Measurements from ENCODE around the gene DMRTC1B.
"Not testable (repeated sequence)": the region's sequence is repeated elsewhere in the genome, so short reads cannot be mapped to it uniquely, and the experiment has no call there.

Gene DMRTC1B

DNA sequence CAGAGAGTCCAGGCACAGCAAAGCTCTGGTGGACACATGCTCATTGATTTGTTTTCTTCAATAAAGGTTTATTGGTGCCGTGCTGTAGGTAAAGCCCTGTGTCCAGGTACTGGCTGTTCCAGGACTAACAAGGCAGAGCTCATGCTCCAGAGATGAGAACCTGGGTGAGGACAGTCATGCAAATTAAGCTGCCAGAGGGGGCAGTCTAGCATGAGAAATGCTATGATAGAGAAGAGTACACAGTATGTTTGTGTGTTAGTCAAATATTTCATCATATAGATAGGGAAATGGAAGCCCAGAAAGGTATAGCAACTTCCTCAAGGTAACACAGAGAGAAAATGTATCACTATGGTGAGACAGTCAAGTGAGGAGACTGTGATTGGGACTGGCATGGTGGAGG, 11.5 kb downstream of the DMRTC1B start:
- not testable (repeated sequence) for H3K4me1 ChIP-seq (ENCODE audit: control insufficient read depth, insufficient read depth, low read depth, low read length); H4K91ac ChIP-seq (ENCODE audit: low read length); H3K27me3 ChIP-seq (ENCODE audit: control insufficient read depth in 1 of 2, insufficient read depth in 1 of 2, low read length in 2 of 2); H4K8ac ChIP-seq (ENCODE audit: low read length); H3K23ac ChIP-seq (ENCODE audit: low read length in 2 of 2); H3K4me3 ChIP-seq (ENCODE audit: insufficient read depth in 1 of 2, low read depth in 1 of 2, low read length in 2 of 2); H2AFZ ChIP-seq (ENCODE audit: low read depth, low read length); H2BK12ac ChIP-seq (ENCODE audit: low read length in 2 of 2); H3K18ac ChIP-seq (ENCODE audit: low read depth in 1 of 2, low read length in 2 of 2); H2BK120ac ChIP-seq (ENCODE audit: low read depth, low read length); H3K14ac ChIP-seq (ENCODE audit: low read length in 2 of 2); H2AK5ac ChIP-seq (ENCODE audit: low read length, severe bottlenecking); H3K9me3 ChIP-seq (ENCODE audit: control insufficient read depth, low read length); DNase-seq; H3K9ac ChIP-seq (ENCODE audit: low read length); H3K4me2 ChIP-seq (ENCODE audit: low read length, poor library complexity, severe bottlenecking); H3K36me3 ChIP-seq (ENCODE audit: control insufficient read depth in 1 of 2, insufficient read depth in 2 of 2, low read depth in 1 of 2, low read length in 2 of 2); H3K79me1 ChIP-seq (replicated peaks; ENCODE audit: low read length, poor library complexity, severe bottlenecking); H2BK15ac ChIP-seq (ENCODE audit: low read depth, poor library complexity, severe bottlenecking); H3K27ac ChIP-seq (ENCODE audit: low read length, poor library complexity, severe bottlenecking); H2BK5ac ChIP-seq (ENCODE audit: low read depth, low read length, poor library complexity, severe bottlenecking); H3K4ac ChIP-seq (ENCODE audit: low read depth in 1 of 2, low read length in 2 of 2)
- no CpG with 5 or more reads among the region's 1 CpG for WGBS

DNA sequence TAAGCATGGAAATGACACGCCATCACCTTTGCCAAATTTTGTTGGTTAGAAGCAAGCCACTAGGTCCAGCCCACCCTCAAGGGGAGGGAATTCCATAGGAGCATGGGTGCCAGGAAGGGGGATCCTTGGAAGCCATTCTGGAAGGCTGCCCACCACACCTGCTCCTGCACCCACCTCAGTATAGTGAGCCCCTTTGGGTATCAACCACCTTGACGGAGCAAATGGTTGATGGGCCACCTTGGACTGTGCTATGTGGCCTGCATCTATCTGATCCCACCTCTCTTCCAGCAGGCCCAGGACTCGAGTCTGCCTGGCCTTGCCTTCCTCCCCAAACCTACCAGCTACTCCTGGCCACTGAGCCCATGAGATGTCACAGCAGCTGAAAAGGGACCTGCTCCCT, 13.7 kb downstream of the DMRTC1B start:
- H3K27me3 ChIP-seq (ENCODE audit: control insufficient read depth in 1 of 2, insufficient read depth in 1 of 2, low read length in 2 of 2); H2BK15ac ChIP-seq (ENCODE audit: low read depth, poor library complexity, severe bottlenecking); H3K4me2 ChIP-seq (ENCODE audit: low read length, poor library complexity, severe bottlenecking); H3K36me3 ChIP-seq (ENCODE audit: control insufficient read depth in 1 of 2, insufficient read depth in 2 of 2, low read depth in 1 of 2, low read length in 2 of 2); H2AK5ac ChIP-seq (ENCODE audit: low read length, severe bottlenecking); H3K79me1 ChIP-seq (replicated peaks; ENCODE audit: low read length, poor library complexity, severe bottlenecking); H2AFZ ChIP-seq (ENCODE audit: low read depth, low read length); DNase-seq; H3K4me3 ChIP-seq (ENCODE audit: insufficient read depth in 1 of 2, low read depth in 1 of 2, low read length in 2 of 2); H3K27ac ChIP-seq (ENCODE audit: low read length, poor library complexity, severe bottlenecking); H2BK5ac ChIP-seq (ENCODE audit: low read depth, low read length, poor library complexity, severe bottlenecking); H4K8ac ChIP-seq (ENCODE audit: low read length); H4K91ac ChIP-seq (ENCODE audit: low read length); H2BK12ac ChIP-seq (ENCODE audit: low read length in 2 of 2); H3K4ac ChIP-seq (ENCODE audit: low read depth in 1 of 2, low read length in 2 of 2); H3K9me3 ChIP-seq (ENCODE audit: control insufficient read depth, low read length); H3K14ac ChIP-seq (ENCODE audit: low read length in 2 of 2); H2BK120ac ChIP-seq (ENCODE audit: low read depth, low read length); H3K23ac ChIP-seq (ENCODE audit: low read length in 2 of 2); H3K9ac ChIP-seq (ENCODE audit: low read length); H3K4me1 ChIP-seq (ENCODE audit: control insufficient read depth, insufficient read depth, low read depth, low read length); H3K18ac ChIP-seq (ENCODE audit: low read depth in 1 of 2, low read length in 2 of 2): not testable (repeated sequence)
- WGBS: no CpG with 5 or more reads among the region's 3 CpGs

DNA sequence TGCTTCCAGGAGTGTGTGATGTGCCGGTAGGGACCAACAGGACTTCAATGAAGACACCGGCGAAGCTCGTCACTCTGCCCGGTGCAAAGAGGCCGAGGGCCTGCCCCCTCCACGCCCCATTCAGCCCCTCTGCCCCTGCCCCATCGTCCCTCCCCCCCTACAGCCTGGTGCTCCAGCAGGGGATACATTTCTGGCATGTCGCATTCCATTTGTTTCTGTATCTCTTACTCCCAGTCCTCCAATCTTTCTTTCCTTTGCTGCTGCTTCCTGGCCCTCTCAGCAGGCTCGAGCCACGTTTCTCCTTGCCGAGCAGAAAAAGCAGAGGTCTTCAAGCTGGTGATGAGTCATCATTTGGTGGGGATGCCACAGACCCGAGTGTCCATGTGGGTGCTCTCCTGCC, 31.4 kb downstream of the DMRTC1B start, which contains the start of gene FAM236D:
TSS of gene FAM236D (minus strand) at position 101 of the 400 bp plus-strand sequence. CDS start at position 1, 100 bp downstream.
- H3K18ac ChIP-seq (ENCODE audit: low read depth in 1 of 2, low read length in 2 of 2); H2BK120ac ChIP-seq (ENCODE audit: low read depth, low read length); H4K91ac ChIP-seq (ENCODE audit: low read length); H3K14ac ChIP-seq (ENCODE audit: low read length in 2 of 2); H3K4ac ChIP-seq (ENCODE audit: low read depth in 1 of 2, low read length in 2 of 2); H2BK12ac ChIP-seq (ENCODE audit: low read length in 2 of 2); H3K79me1 ChIP-seq (replicated peaks; ENCODE audit: low read length, poor library complexity, severe bottlenecking); H3K27ac ChIP-seq (ENCODE audit: low read length, poor library complexity, severe bottlenecking); H3K23ac ChIP-seq (ENCODE audit: low read length in 2 of 2); DNase-seq; H3K4me2 ChIP-seq (ENCODE audit: low read length, poor library complexity, severe bottlenecking); H3K36me3 ChIP-seq (ENCODE audit: control insufficient read depth in 1 of 2, insufficient read depth in 2 of 2, low read depth in 1 of 2, low read length in 2 of 2); H3K9ac ChIP-seq (ENCODE audit: low read length); H2AK5ac ChIP-seq (ENCODE audit: low read length, severe bottlenecking); H4K8ac ChIP-seq (ENCODE audit: low read length); H3K4me3 ChIP-seq (ENCODE audit: insufficient read depth in 1 of 2, low read depth in 1 of 2, low read length in 2 of 2); H3K27me3 ChIP-seq (ENCODE audit: control insufficient read depth in 1 of 2, insufficient read depth in 1 of 2, low read length in 2 of 2); H2BK15ac ChIP-seq (ENCODE audit: low read depth, poor library complexity, severe bottlenecking); H3K4me1 ChIP-seq (ENCODE audit: control insufficient read depth, insufficient read depth, low read depth, low read length); H2AFZ ChIP-seq (ENCODE audit: low read depth, low read length); H3K9me3 ChIP-seq (ENCODE audit: control insufficient read depth, low read length); H2BK5ac ChIP-seq (ENCODE audit: low read depth, low read length, poor library complexity, severe bottlenecking): not testable (repeated sequence)
- no CpG with 5 or more reads among the region's 13 CpGs for WGBS

DNA sequence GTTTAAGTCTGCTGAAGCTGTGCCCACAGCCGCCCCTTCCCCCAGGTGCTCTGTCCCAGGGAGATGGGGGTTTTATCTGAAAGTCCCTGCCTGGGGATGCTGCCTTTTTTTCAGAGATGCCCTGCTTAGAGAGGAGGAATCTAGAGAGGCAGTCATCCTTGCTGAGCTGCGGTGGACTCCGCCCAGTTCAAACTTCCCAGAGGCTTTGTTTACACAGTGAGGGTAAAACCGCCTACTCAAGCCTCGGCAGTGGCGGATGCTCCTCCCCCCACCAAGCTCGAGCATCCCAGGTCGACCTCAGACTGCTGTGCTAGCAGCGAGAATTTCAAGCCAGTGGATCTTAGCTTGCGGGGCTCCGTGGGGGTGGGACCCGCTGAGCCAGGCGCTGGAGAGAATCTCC, 54.0 kb downstream of the DMRTC1B start:
- not testable (repeated sequence) for H3K4me2 ChIP-seq (ENCODE audit: low read length, poor library complexity, severe bottlenecking); H2BK12ac ChIP-seq (ENCODE audit: low read length in 2 of 2); H3K23ac ChIP-seq (ENCODE audit: low read length in 2 of 2); H2BK5ac ChIP-seq (ENCODE audit: low read depth, low read length, poor library complexity, severe bottlenecking); H3K4me1 ChIP-seq (ENCODE audit: control insufficient read depth, insufficient read depth, low read depth, low read length); H2BK15ac ChIP-seq (ENCODE audit: low read depth, poor library complexity, severe bottlenecking); H3K4me3 ChIP-seq (ENCODE audit: insufficient read depth in 1 of 2, low read depth in 1 of 2, low read length in 2 of 2); H3K9me3 ChIP-seq (ENCODE audit: control insufficient read depth, low read length); H3K4ac ChIP-seq (ENCODE audit: low read depth in 1 of 2, low read length in 2 of 2); H3K36me3 ChIP-seq (ENCODE audit: control insufficient read depth in 1 of 2, insufficient read depth in 2 of 2, low read depth in 1 of 2, low read length in 2 of 2); DNase-seq; H3K79me1 ChIP-seq (replicated peaks; ENCODE audit: low read length, poor library complexity, severe bottlenecking); H3K14ac ChIP-seq (ENCODE audit: low read length in 2 of 2); H3K27me3 ChIP-seq (ENCODE audit: control insufficient read depth in 1 of 2, insufficient read depth in 1 of 2, low read length in 2 of 2); H4K8ac ChIP-seq (ENCODE audit: low read length); H4K91ac ChIP-seq (ENCODE audit: low read length); H3K18ac ChIP-seq (ENCODE audit: low read depth in 1 of 2, low read length in 2 of 2); H2AFZ ChIP-seq (ENCODE audit: low read depth, low read length); H2AK5ac ChIP-seq (ENCODE audit: low read length, severe bottlenecking); H3K27ac ChIP-seq (ENCODE audit: low read length, poor library complexity, severe bottlenecking); H3K9ac ChIP-seq (ENCODE audit: low read length); H2BK120ac ChIP-seq (ENCODE audit: low read depth, low read length)
- WGBS: no CpG with 5 or more reads among the region's 13 CpGs
